Sigmoid colon (tissue), 4 donors: ENCODE measurements around the gene DDX43.

Source experiments
- CTCF ChIP-seq, 4 experiments: fragments of 450-650 bp in 3 of 4; fragments of 200-600 bp in 1 of 4; IDR thresholded peaks; one replicate each; pipeline ENCODE4 v1.5.1; 2016 to 2019; ENCODE audit warnings: antibody characterized with exemption in 4 of 4, mild to moderate bottlenecking in 3 of 4, moderate library complexity in 2 of 4
- EP300 ChIP-seq, 4 donors: sonication (generic); formaldehyde crosslinking; IDR thresholded peaks; one replicate each; pipeline ENCODE4 v1.6.1; 2017; ENCODE audit warnings: antibody characterized with exemption in 4 of 4
- POLR2AphosphoS5 ChIP-seq, 4 donors: sonication (generic); formaldehyde crosslinking; IDR thresholded peaks; one replicate each; pipeline ENCODE4 v1.6.1; 2017; ENCODE audit warnings: antibody characterized with exemption in 4 of 4

DNA sequence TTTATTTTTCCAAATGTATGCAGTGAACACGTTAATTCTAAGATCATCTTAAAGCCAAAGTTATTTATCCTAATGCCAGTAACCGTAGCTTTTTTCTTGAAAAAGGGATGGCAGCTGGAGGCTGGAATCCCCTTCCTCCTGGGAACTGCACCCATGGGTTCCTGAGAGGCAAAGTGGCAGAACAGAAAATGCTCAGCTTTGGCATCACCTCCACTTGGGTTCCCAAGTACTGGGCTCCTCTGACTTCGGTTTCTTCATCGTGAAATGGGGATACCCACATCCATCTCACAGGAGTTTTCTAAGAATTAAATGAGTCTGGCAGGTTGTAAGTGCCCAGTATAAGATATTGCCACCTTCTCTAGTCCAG is 6.2 kb upstream of the DDX43 start:
- no peak for TF ChIP-seq CTCF (IDR thresholded peaks at IDR 0.05)
- TF ChIP-seq POLR2AphosphoS5 (IDR thresholded peaks at IDR 0.05) = no peak
- no peak for TF ChIP-seq EP300 (IDR thresholded peaks at IDR 0.05)
